A549 (cell line): Measurements from ENCODE around the gene SLC16A1.

Experiments
- CBX8 ChIP-seq: fragments of 200-600 bp; sonication (generic); IDR thresholded peaks from 2 replicates; pipeline ENCODE4 v1.6.1; 2016
- CTCF ChIP-seq: fragments of >200 bp; sonication (Bioruptor Twin); formaldehyde crosslinking; IDR thresholded peaks from 3 replicates; pipeline ENCODE4 v1.5.1; 2016
- KDM5A ChIP-seq: fragments of 200-600 bp; sonication (generic); IDR thresholded peaks from 2 replicates; pipeline ENCODE4 v1.6.1; 2016; ENCODE audit warnings: antibody characterized with exemption, mild to moderate bottlenecking
- NFE2L2 ChIP-seq: fragments of 150-350 bp; conservative IDR thresholded peaks from 2 replicates; pipeline ENCODE4 v1.6.1; 2014; ENCODE audit warnings: low read length
- NR3C1 ChIP-seq: fragments of >200 bp; sonication (Bioruptor Twin); formaldehyde crosslinking; IDR thresholded peaks from 3 replicates; pipeline ENCODE4 v1.6.1; 2017
- POLR2A ChIP-seq: IDR thresholded peaks from 2 replicates; pipeline ENCODE4 v1.6.1; 2012; ENCODE audit warnings: mild to moderate bottlenecking, low read length
- RARB ChIP-seq: fragments of 250-450 bp; sonication (Bioruptor Pico); IDR thresholded peaks from 2 replicates; pipeline ENCODE4 v1.8.0; 2021; ENCODE audit warnings: mild to moderate bottlenecking, moderate library complexity
- SMC3 ChIP-seq: fragments of >200 bp; sonication (Bioruptor Twin); formaldehyde crosslinking; IDR thresholded peaks from 3 replicates; pipeline ENCODE4 v1.6.1; 2018; ENCODE audit warnings: inconsistent platforms

DNA sequence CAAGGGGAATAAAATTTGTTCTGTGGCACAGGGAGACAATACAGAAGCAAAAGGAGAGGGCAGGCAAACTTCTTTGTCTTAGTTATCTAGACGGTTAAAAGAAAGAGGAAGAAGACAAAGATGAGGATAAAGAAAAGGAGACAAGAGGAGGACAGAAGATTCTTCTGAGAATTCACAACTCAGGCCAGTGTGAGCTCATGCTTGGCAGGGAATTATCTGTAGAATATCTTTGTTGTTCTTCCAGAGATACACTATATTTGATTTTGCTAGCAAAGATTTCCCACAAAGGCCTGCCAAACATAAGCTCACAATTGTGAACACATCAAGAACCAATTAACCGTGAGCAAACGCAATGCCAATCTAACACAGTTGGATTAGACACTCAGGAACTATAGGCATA, 21.4 kb downstream of the SLC16A1 start:
- TF ChIP-seq CTCF = no peak
- TF ChIP-seq RARB (CRISPR knock-in tag) = no peak
- TF ChIP-seq KDM5A = no peak
- no peak for TF ChIP-seq POLR2A
- no peak for TF ChIP-seq NR3C1
- no peak for TF ChIP-seq SMC3
- TF ChIP-seq NFE2L2 = no peak
- no peak for TF ChIP-seq CBX8
